Stimulated activated CD8-positive, alpha-beta memory T cell treated with anti-CD3 and anti-CD28 coated beads, Interleukin-15, amount 100 ng/mL, for 1 hour (primary cell): ENCODE data around the gene SORBS1.

Experiments used
- DNase-seq: peaks from one replicate; pipeline ENCODE4 v3.0.0-alpha.2; 2020; ENCODE audit warnings: low read depth

SORBS1 gene

DNA sequence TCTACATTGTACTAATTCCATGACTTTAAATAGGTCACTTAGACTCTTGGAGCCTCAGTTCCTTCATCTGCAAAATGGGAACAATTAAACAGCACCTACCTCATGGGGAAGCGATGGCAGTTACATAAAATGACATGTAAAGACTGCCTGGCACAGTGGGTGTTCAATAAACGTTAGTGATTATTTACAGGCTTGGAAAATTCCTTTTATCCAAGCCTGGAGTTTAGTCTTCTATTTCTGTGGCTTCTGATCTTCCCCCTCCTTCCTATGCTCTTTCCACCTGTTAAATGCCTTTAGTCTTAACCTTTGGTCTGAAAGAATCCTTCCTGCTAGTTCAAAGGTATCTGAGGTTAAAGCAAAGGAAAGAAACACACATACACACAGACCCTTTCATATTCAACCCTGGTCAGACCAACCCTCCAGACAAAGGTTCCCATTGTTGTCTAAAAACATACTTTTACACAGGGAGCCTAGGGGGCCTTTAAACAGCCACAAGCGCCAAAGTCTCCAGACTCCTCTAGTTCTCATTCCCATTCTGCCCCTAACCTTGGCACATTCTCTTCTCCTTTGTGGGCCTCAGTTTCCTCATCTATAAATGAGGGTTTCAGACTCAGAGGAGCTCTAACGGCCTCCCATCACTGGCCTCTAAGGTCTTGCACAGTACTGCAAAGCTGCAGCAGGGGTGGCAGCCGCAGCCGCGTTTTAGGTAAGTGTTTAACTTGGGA is 21.4 kb downstream of the SORBS1 start:
- no peak for DNase-seq

GRCh38 chr10:95538412-95538811 is 22.8 kb downstream of the SORBS1 start:
- DNase-seq: no peak

DNA sequence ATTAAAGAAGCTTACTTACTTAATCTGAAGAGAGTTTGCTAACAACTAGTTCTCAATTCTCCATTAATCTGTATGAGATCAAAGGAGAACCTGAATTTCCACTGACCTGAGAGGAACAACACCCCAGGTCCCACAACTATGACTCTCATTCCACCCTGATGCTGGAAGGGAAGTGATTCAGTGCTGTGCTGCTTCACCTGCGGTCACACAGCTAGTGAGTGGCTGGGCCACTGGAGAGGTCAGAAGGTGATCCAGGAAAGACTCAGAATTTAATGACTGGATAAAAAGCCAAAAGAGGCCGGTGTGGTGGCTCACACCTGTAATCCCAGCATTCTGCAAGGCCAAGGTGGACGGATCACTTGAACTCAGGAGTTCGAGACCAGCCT is 23.6 kb downstream of the SORBS1 start:
- DNase-seq: no peak

DNA sequence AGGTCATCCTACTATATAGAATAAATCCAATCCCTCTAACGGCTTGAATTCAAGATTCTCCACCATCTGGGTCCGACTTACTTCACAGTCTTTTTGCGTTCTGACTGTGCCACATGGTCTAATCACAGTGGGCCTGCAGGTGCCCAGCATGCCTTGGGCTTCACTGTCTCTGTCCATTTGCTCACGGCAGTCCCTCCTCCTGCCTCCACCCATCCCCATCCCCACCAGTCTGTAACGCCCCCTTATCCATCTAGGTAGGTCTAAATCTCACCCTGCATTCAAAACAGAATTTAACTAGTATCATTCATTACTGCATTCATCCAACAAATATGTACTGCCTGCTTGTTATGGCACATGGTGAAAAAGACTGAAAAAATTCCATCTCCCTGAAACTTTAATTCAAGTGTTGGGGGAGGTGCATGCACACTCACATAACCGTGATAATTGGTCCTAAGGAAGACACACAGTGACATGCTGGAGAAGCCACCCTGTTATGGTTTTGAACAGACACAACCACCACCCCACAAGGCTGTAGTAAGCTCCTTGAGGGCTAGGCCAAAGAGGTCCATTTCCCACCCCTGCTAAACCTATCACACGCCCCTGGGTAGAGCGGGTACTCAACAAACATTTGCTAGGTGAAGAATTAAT is 24.2 kb downstream of the SORBS1 start:
- no peak for DNase-seq

DNA sequence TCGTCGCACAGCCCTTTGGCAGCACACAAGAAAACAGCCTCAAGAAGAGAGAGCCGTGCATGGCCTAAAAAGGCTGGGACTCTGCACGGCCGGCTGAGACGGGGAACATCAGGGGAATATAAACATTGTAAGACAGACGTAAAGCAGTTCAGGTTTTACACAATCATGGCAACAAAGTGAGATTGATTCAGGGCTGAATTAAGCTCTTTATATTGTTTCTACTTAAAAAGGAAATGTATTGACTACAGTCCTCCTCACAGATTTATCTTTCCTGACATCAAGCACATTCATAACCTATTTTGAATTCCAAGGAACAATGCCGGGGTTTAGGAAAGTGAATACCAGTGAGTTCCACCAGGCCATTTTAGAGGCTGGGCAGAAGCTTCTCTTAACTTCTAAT is 25.2 kb downstream of the SORBS1 start:
- no peak for DNase-seq

GRCh38 chr10:95535526-95535925 is 25.6 kb downstream of the SORBS1 start:
- DNase-seq: no peak

- no peak for DNase-seq
These were observed 27.6 kb downstream of the SORBS1 start for GRCh38 chr10:95533590-95533989.

DNA sequence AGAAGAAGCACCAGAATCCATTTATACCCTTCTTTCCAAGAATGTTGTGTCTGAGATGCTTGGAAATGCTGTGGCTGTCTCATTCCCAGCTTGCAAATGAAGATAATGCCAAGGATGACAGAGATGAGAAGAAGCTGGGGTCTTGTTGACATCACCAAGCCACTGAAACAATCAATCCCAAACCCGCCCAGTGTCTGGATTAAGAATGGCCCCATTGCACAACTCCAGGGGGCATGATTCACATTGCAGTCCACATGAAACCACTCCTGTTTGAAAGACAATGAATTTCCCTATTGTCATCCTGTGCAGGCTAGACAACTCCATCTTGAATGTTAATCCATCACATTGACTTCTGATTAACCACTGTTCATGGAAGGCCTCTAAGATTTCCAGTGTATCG is 28.6 kb downstream of the SORBS1 start:
- DNase-seq: no peak

GRCh38 chr10:95531994-95532399 is 29.2 kb downstream of the SORBS1 start:
- no peak for DNase-seq

DNA sequence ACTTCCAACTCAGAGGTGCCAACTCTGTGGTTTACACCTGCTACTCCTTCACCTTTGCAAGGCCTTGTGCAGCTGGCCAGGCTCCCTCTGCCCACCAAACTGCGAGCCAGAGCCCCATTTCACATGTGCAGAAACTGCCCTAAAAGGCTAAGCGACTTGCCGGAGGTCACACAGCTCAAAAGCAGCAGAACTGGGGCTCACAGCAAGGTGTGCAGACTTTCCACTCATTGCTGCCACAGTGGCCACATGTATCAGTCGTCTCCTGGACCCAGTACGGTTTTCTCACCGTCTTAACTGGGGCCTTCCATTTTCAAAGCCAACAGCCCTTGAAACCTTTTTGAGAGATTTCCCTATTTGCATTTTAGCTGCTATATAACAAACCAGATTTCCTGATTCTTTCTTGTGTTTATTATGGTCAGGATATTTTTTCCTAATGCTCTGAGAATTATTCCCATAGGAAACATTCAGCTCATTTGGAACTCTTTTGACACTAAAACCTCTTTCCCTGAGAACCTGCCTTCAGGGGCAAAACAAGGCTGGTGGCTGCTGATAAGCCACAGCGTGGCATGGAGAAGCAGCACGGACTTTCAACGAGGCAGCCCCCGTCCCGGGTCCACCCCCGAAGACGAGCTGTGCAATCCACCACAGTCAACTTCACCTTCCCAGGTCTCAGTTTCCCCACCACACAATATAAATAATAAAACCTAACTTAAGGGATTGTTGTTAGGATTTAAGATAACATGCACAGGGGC is 29.9 kb downstream of the SORBS1 start:
- no peak for DNase-seq

- DNase-seq: no peak
These were observed 30.6 kb downstream of the SORBS1 start for GRCh38 chr10:95530561-95530960.

DNA sequence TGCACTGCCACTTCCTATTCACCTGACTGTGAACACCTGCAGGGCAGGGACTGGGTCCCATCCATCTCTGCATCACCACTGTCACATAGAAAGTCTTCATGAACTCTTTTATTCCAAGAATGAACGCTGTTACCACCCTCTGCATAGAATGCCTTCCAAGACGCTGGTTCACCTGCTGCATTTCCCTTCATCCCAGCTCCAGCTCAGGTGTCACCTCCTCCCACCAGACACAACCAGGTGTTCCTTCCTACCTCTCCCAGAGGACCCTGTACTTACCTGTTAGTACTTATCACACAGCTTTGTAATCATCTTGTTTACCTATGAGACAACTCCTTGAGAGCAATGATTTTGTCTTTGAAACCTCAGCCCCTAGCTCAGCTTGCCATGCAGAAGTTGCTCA is 31.1 kb downstream of the SORBS1 start:
- no peak for DNase-seq

- DNase-seq: no peak
These were observed 35.1 kb downstream of the SORBS1 start for GRCh38 chr10:95526044-95526443.

DNA sequence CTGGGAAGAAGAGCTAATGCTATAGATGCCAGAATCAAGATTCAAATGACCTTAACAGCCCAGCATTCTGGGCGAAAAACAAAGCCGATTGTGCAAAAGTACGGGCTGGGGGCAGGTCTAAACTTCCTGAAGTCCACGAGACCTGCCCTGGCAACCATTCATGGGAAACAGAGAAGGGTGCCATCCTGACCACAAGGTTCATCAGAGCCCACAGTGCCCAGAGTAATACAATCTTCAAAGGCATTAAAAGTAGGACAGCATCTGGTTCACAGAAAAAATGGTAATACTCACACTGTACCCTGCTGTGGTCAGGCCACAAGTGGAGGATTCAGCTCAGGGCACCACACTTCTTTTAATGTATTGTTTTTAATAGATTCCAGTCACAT is 36.1 kb downstream of the SORBS1 start:
- DNase-seq: no peak

GRCh38 chr10:95524358-95525032 is 36.7 kb downstream of the SORBS1 start:
- DNase-seq: no peak

- DNase-seq: no peak
These were observed 39.1 kb downstream of the SORBS1 start for GRCh38 chr10:95522117-95522516.

GRCh38 chr10:95520617-95521016 is 40.6 kb downstream of the SORBS1 start:
- no peak for DNase-seq

GRCh38 chr10:95518455-95519452 is 42.4 kb downstream of the SORBS1 start:
- no peak for DNase-seq

DNA sequence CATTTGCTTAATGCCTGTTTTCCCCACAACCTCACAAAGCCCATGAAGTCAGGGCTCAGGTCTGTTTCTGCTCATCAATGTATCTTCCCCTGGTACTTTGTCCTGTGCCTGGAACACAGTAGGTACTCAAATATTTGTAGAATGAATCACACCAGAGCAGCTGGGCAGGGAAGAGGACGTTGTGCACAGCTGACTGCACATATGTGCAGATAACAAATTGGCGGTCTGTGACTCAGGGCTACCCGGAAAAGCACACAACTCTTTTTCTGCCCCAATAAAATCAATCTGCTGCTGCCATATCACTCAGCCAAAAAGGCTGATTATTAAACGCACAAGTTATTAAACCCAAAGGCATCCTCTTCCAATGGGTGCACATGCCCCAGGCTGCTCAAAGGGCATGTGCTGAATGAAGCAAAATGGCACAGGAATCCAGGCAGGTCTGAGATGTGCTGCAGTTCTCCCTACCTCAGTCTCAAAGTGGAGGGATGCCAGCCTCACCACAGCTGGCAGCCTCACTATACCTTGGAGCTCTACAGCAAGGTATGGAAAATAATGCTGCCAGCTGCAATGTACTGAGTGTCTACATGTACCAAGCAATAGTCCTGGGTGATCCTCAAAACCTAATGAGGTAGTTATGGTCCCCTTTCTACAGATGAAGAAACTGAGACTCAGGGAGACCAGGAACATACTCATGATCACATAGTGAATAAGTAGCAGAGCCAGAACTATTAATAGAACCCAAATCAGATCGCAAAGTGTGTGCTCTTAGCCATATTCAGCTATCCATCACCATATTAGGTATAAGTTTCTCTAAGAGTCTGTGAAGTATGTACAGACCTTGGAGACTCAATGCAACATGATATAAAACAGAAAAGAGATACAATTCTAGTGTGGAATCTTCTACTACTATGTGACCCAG is 43.4 kb downstream of the SORBS1 start:
- DNase-seq: no peak

- DNase-seq: no peak
These were observed 44.3 kb downstream of the SORBS1 start for GRCh38 chr10:95516774-95517373.
